Lung (tissue), 12 donors: ENCODE results near the gene ELOVL6. TPM values are rescaled to one million over a fixed set of nuclear protein-coding genes. Genes with fewer than 3 reads are reported as not detected.
"Not testable (repeated sequence)": the region's sequence is repeated elsewhere in the genome, so short reads cannot be mapped to it uniquely, and the experiment has no call there.

Source experiments
- ATAC-seq: fragments of 200-7000 bp; cut with Tn5 transposase; one replicate; pipeline ENCODE4 v1.9.1; 2020; ENCODE audit warnings: moderate number of reproducible peaks; ENCODE audit not compliant: insufficient read depth, low FRiP score
- DNase-seq, 3 donors: peaks; one replicate each; pipeline ENCODE4 v3.0.0-alpha.2; 2013 to 2017
- H3K27ac ChIP-seq, 2 donors: one replicate each; pipeline ENCODE4 v1.5.1; 2013; ENCODE audit warnings: mild to moderate bottlenecking in 2 of 2, moderate library complexity in 2 of 2, control low read depth in 1 of 2, inconsistent platforms in 1 of 2, low read depth in 1 of 2, low read length in 1 of 2
- H3K27me3 ChIP-seq, 3 donors: one replicate each; pipeline ENCODE4 v1.5.1; 2013; ENCODE audit warnings: low read length in 2 of 3; ENCODE audit not compliant: control insufficient read depth in 3 of 3, insufficient read depth in 3 of 3
- H3K36me3 ChIP-seq, 4 donors: one replicate each; pipeline ENCODE4 v1.5.1; 2013; ENCODE audit warnings: low read length in 4 of 4, mild to moderate bottlenecking in 1 of 4, moderate library complexity in 1 of 4; ENCODE audit not compliant: control insufficient read depth in 4 of 4, insufficient read depth in 4 of 4
- H3K4me1 ChIP-seq, 5 donors: one replicate each; pipeline ENCODE4 v1.5.1; 2013; ENCODE audit warnings: low read length in 5 of 5, mild to moderate bottlenecking in 2 of 5, moderate library complexity in 1 of 5; ENCODE audit not compliant: control insufficient read depth in 5 of 5, insufficient read depth in 5 of 5
- H3K4me3 ChIP-seq: one replicate; pipeline ENCODE4 v1.5.1; 2013; ENCODE audit warnings: mild to moderate bottlenecking, control low read depth, moderate library complexity
- H3K9ac ChIP-seq, 2 donors: one replicate each; pipeline ENCODE4 v1.5.1; 2013; ENCODE audit warnings: low read length in 2 of 2, control low read depth in 1 of 2; ENCODE audit not compliant: insufficient read depth in 1 of 2
- H3K9me3 ChIP-seq, 4 donors: one replicate each; pipeline ENCODE4 v1.5.1; 2013; ENCODE audit warnings: low read length in 3 of 4, mild to moderate bottlenecking in 1 of 4, moderate library complexity in 1 of 4; ENCODE audit not compliant: control insufficient read depth in 4 of 4, insufficient read depth in 3 of 4
- CTCF ChIP-seq: IDR thresholded peaks from 2 replicates; pipeline ENCODE4 v1.5.1; 2012; ENCODE audit warnings: mild to moderate bottlenecking; ENCODE audit errors: control extremely low read depth, extremely low read depth
- WGBS, 2 donors: extraction: QIAGEN DNeasy Blood & Tissue Kit; methylation state at CpG; one replicate each; pipeline ENCODE4 v1.1.7; 2013; 5-methylcytosine and 5-hydroxymethylcytosine counted together
- polyA plus RNA-seq, 2 donors: library from polyadenylated mRNA; stranded (reverse); fragments of 200-250 nt; gene quantifications; one replicate each; pipeline ENCODE4 v1.2.1, GENCODE V29; 2013
- total RNA-seq, 2 donors: library from RNA; depleted of rRNA in 1 of 2; stranded (reverse); fragments of >200 nt in 1 of 2; gene quantifications; one replicate each; pipeline ENCODE4 v1.2.1, GENCODE V29; 2014 to 2021
- donor health status: control.
- donor health status: control.
- donor health status: Bipolar disorder and iron deficiency.
- donor health status: healthy.
- donor health status: DM: yes; HTN: yes; CAD: no.

ELOVL6 gene
- total and polyA plus RNA-seq, 4 donors, result 5.5 to 21.1 (median 12.7) TPM

GRCh38 chr4:110163327-110164069 is 34.9 kb downstream of the ELOVL6 start:
- Histone ChIP-seq H3K9ac (no peak overlapping the region), H3K9me3 (no peaks in the 10 kb centered on the region), H3K27ac (peak overlapping the region in 1 of 2 donors; percentile 80), H3K4me1 (peaks cover 0 to 5% (median 3%) of the 10 kb centered on the region in 5 donors), H3K36me3 (no peaks in the 10 kb centered on the region), H3K4me3 (no peak overlapping the region), H3K27me3 (no peaks in the 10 kb centered on the region)
- no peak for TF ChIP-seq CTCF
- DNase-seq, result peak in 2 of 3 donors; percentile 15 to 40
- 85 to 90% methylated on average over 4 of the region's 4 CpGs for WGBS, 2 donors
- ATAC-seq, result peak; percentile 20

- no peak overlapping the region for H3K27ac ChIP-seq
- H3K36me3 ChIP-seq, result no peaks in the 10 kb centered on the region
- no peaks in the 10 kb centered on the region for H3K27me3 ChIP-seq
- H3K4me1 ChIP-seq, result peaks cover 0 to 5% (median 3%) of the 10 kb centered on the region in 5 donors
- no peak overlapping the region for H3K9ac ChIP-seq
- TF ChIP-seq CTCF, result no peak
- no peak overlapping the region for H3K4me3 ChIP-seq
- no peaks in the 10 kb centered on the region for H3K9me3 ChIP-seq
- DNase-seq (no peak), ATAC-seq (no peak)
Observed at GRCh38 chr4:110160618-110161017, 37.8 kb downstream of the ELOVL6 start.

DNA sequence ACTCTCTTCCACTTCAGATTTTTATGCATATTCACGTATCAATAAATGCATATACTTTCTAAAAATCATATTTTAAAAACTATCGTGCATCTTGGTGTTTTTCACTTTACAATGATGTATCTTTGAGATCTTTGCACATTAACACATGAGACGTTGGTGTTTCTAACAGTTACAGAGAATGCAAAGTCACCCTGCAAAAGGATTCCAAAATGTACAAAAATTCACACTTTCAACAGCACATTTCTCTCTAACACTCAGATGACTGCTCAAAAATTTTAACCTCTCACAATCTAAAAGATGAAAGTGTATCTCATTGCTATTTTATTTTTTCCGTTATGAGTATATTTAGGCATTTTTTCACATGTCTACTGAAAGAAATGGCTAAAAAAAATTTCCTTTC is 38.9 kb downstream of the ELOVL6 start:
- DNase-seq (no peak), ATAC-seq (no peak)
- Histone ChIP-seq H3K36me3 (no peaks in the 10 kb centered on the region), H3K4me3 (no peak overlapping the region), H3K9ac (no peak overlapping the region), H3K27me3 (no peaks in the 10 kb centered on the region), H3K27ac (no peak overlapping the region), H3K9me3 (no peaks in the 10 kb centered on the region), H3K4me1 (peaks cover 0 to 5% (median 0%) of the 10 kb centered on the region in 5 donors)
- WGBS, 2 donors, result 75 to 79% methylated on average over 4 of the region's 4 CpGs
- TF ChIP-seq CTCF, result no peak

GRCh38 chr4:110157580-110157979 is 40.8 kb downstream of the ELOVL6 start:
- H3K27me3 ChIP-seq, result no peaks in the 10 kb centered on the region
- no peak overlapping the region for H3K27ac ChIP-seq
- 96 to 97% methylated on average over 3 of the region's 3 CpGs for WGBS, 2 donors
- H3K4me3 ChIP-seq, result no peak overlapping the region
- H3K4me1 ChIP-seq, result peaks cover 0 to 1% (median 0%) of the 10 kb centered on the region in 5 donors
- H3K9ac ChIP-seq, result no peak overlapping the region
- ATAC-seq (no peak), DNase-seq (no peak)
- H3K36me3 ChIP-seq, result no peaks in the 10 kb centered on the region
- TF ChIP-seq CTCF, result no peak
- H3K9me3 ChIP-seq, result no peaks in the 10 kb centered on the region

- ATAC-seq, H3K9ac ChIP-seq, H3K36me3 ChIP-seq, H3K4me1 ChIP-seq, H3K27me3 ChIP-seq, DNase-seq, H3K4me3 ChIP-seq, H3K9me3 ChIP-seq, H3K27ac ChIP-seq: not testable (repeated sequence)
- WGBS, 2 donors, result 87 to 94% methylated on average over 5 of the region's 5 CpGs
Observed at GRCh38 chr4:110157166-110157565, 41.2 kb downstream of the ELOVL6 start.
